HEK293T (cell line): ENCODE results near the gene VTI1A.

ENCODE experiments used
- CTCF ChIA-PET: fragments of 350-600 bp; formaldehyde crosslinking; extraction: SDS; loops from one replicate; lab custom pipeline; 2021; ENCODE audit warnings: antibody characterized with exemption, inconsistent platforms; lab: Yijun Ruan, JAX
- POLR2A ChIA-PET: fragments of 350-600 bp; formaldehyde crosslinking; extraction: SDS; loops from one replicate; lab custom pipeline; 2020; ENCODE audit warnings: antibody characterized with exemption, inconsistent platforms; lab: Yijun Ruan, JAX
- DNase-seq: peaks from one replicate; pipeline ENCODE4 v3.0.0; 2012; ENCODE audit warnings: mixed read lengths; ENCODE audit errors: extremely low spot score
- ARNT ChIP-seq: fragments of 450-650 bp; IDR thresholded peaks from 2 replicates; pipeline ENCODE4 v1.6.1; 2017; ENCODE audit warnings: mild to moderate bottlenecking
- BHLHE40 ChIP-seq: fragments of 450-650 bp; IDR thresholded peaks from 2 replicates; pipeline ENCODE4 v1.6.1; 2016; ENCODE audit warnings: mild to moderate bottlenecking, moderate library complexity, borderline replicate concordance
- CTBP1 ChIP-seq: fragments of 450-650 bp; IDR thresholded peaks from 2 replicates; pipeline ENCODE4 v1.6.1; 2016; ENCODE audit warnings: borderline replicate concordance
- ELF4 ChIP-seq: fragments of 450-650 bp; IDR thresholded peaks from 2 replicates; pipeline ENCODE4 v1.6.1; 2017; ENCODE audit warnings: antibody characterized with exemption
- FOXA1 ChIP-seq: fragments of 450-650 bp; IDR thresholded peaks from 2 replicates; pipeline ENCODE4 v1.6.1; 2016; ENCODE audit warnings: mild to moderate bottlenecking
- FOXK2 ChIP-seq: fragments of 450-650 bp; IDR thresholded peaks from 2 replicates; pipeline ENCODE4 v1.6.1; 2016; ENCODE audit warnings: mild to moderate bottlenecking
- FOXM1 ChIP-seq: fragments of 450-650 bp; IDR thresholded peaks from 2 replicates; pipeline ENCODE4 v1.6.1; 2017; ENCODE audit warnings: mild to moderate bottlenecking, borderline replicate concordance
- HDGF ChIP-seq: fragments of 450-650 bp; IDR thresholded peaks from 2 replicates; pipeline ENCODE4 v1.6.1; 2017; ENCODE audit warnings: antibody characterized with exemption, borderline replicate concordance
- L3MBTL2 ChIP-seq: fragments of 450-650 bp; conservative IDR thresholded peaks from 2 replicates; pipeline ENCODE4 v1.6.1; 2016; ENCODE audit warnings: mild to moderate bottlenecking
- LEF1 ChIP-seq: fragments of 450-650 bp; IDR thresholded peaks from 2 replicates; pipeline ENCODE4 v1.6.1; 2017; ENCODE audit warnings: mild to moderate bottlenecking, borderline replicate concordance
- NFRKB ChIP-seq: fragments of 450-650 bp; IDR thresholded peaks from 2 replicates; pipeline ENCODE4 v1.6.1; 2016; ENCODE audit warnings: mild to moderate bottlenecking, moderate library complexity
- PKNOX1 ChIP-seq: fragments of 450-650 bp; IDR thresholded peaks from 2 replicates; pipeline ENCODE4 v1.6.1; 2016
- SP1 ChIP-seq: fragments of 450-650 bp; IDR thresholded peaks from 2 replicates; pipeline ENCODE4 v1.6.1; 2017
- SUZ12 ChIP-seq: fragments of 450-650 bp; IDR thresholded peaks from 2 replicates; pipeline ENCODE4 v1.6.1; 2016; ENCODE audit warnings: mild to moderate bottlenecking
- TARDBP ChIP-seq: fragments of 450-650 bp; IDR thresholded peaks from 2 replicates; pipeline ENCODE4 v1.6.1; 2016
- ZNF384 ChIP-seq: fragments of 450-650 bp; IDR thresholded peaks from 2 replicates; pipeline ENCODE4 v1.6.1; 2016

VTI1A gene

DNA sequence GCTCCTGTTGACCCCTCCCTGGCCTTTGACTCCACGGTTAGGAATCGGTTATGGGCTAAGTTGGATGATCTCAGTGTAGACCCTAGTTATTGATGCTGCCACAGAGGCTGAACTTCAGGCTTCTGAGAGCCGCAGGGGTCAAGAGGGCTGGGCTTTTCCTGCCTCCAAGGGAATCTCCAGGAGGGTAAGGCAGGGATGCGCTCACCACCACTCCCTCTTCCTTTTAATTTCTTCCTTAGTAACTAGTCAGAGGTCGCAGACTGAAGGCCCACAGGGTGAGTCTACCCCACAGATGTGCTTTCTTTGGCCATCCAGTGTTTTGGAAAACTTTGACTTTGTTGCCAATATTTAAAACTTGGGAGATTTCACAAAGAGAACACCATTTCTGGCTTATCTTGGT is 352.0 kb downstream of the VTI1A start:
- ChIA-PET POLR2A (no interaction called here), CTCF (no interaction called here)
- DNase-seq: no peak
- TF ChIP-seq FOXM1 (no peak), FOXA1 (no peak), NFRKB (no peak), ELF4 (no peak), ZNF384 (no peak), BHLHE40 (no peak), SP1 (no peak), HDGF (no peak), ARNT (no peak), CTBP1 (no peak), TARDBP (no peak), FOXK2 (no peak), SUZ12 (no peak)

DNA sequence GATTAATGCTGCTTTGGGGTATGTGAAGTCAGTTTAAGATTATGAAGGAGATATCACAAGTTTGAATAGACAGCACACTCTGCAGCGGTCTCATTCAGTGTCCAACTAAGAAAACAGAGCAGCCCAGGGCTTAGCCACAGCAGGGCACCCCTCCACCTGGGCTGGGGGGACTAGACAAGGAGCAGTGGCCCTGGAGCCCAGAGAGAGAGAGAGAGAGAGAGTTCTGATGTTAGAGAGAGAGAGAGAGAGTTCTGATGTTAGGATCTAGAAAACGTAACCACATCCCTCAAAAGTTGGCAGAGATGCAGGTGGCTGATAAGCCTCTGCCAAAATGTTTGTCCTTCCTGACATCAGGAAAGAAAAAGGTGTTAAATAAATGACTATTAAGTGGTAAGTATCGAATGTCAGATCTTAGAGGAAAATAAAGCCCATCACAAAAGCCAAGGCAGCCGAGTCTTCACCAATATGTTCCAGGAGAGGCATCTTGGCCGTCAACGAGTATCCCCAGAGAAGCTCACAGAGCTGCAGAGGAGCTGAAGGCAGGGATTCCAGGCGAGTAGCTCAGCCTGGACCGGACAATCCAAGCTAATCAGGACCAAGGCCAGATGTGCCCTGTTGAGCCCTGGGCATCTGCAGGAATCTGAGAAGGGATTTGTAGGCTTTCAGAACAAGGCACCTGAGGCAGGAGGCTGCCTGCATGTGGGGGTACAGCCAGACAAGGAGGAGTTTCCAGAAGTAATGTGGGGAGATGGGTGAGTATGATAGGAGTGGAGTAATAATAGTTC is 352.9 kb downstream of the VTI1A start:
- TF ChIP-seq BHLHE40: no peak
- TF ChIP-seq ARNT: no peak
- TF ChIP-seq PKNOX1: no peak
- TF ChIP-seq L3MBTL2: no peak
- no peak for TF ChIP-seq TARDBP
- no peak for TF ChIP-seq SP1
- TF ChIP-seq ZNF384: no peak
- TF ChIP-seq FOXA1: no peak
- no peak for TF ChIP-seq SUZ12
- TF ChIP-seq LEF1: no peak
- TF ChIP-seq FOXK2: no peak
- TF ChIP-seq ELF4: no peak
- no peak for TF ChIP-seq NFRKB
- TF ChIP-seq CTBP1: no peak
- no peak for TF ChIP-seq FOXM1
- no peak for TF ChIP-seq HDGF
- no peak for DNase-seq
- CTCF ChIA-PET: no interaction called here
- POLR2A ChIA-PET: no interaction called here

- POLR2A ChIA-PET: no interaction called here
- CTCF ChIA-PET: no interaction called here
- TF ChIP-seq L3MBTL2: no peak
- no peak for DNase-seq
Measured at GRCh38 chr10:112801004-112801403, 354.0 kb downstream of the VTI1A start.

DNA sequence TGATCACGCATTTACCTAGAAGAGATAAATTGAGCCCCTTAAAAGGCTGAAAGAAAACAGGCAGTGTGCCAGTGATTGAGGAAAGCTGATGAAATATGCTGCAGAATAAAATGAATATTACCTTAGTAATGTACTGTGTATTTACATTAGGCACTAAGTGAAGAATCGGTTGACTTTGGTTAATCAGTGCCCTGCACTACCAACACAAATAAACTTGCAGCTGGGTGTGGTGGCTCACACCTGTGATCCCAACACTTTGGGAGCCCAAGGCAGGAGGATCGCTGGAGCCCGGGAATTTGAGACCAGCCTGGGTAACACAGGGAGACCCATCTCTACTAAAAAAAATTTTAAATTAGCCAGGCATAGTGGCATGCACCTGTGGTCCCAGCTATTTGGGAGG is 354.7 kb downstream of the VTI1A start:
- no peak for TF ChIP-seq ZNF384
- no peak for TF ChIP-seq SUZ12
- TF ChIP-seq BHLHE40: no peak
- no peak for TF ChIP-seq CTBP1
- no peak for TF ChIP-seq L3MBTL2
- no peak for TF ChIP-seq TARDBP
- no peak for TF ChIP-seq ELF4
- no peak for TF ChIP-seq LEF1
- no peak for TF ChIP-seq FOXM1
- no peak for TF ChIP-seq HDGF
- ChIA-PET CTCF (no interaction called here), POLR2A (no interaction called here)
- no peak for DNase-seq

DNA sequence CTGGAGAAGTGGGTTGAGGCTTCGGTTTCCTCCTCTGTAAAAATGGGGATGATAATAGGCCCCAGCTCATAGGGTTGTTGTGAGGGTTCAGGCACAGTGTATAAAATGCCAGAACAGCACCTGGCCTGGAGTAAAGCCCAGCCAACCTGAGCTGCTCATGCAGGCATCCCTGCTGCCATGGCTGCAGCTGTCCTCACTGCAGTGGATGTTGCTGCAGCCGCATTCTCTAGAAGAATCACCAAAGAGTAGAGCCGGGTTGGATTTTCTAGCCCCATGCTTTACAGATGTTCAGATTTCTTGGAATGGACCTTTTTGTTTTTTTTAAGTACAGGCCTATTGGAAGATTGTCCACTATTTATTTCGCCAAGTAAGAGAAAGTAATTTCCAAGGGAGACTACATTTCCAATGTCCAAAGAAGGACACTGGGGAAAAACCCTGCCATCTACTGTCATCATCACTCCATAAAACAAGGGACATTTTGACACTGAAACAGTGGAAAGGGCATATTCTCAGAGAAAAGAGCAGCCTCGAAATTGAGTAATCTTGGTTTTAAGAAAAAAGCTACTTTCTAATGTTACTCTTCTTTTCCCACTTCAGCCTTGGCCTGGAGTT is 355.5 kb downstream of the VTI1A start:
- no peak for DNase-seq
- CTCF ChIA-PET: no interaction called here
- TF ChIP-seq FOXM1: no peak
- no peak for TF ChIP-seq ELF4
- TF ChIP-seq HDGF: no peak
- TF ChIP-seq CTBP1: no peak
- TF ChIP-seq ZNF384: no peak
- TF ChIP-seq FOXK2: no peak
- TF ChIP-seq LEF1: no peak
- no peak for TF ChIP-seq SP1
- TF ChIP-seq FOXA1: no peak
- no peak for TF ChIP-seq PKNOX1
- no peak for TF ChIP-seq TARDBP
- no peak for TF ChIP-seq BHLHE40
- TF ChIP-seq SUZ12: no peak
- TF ChIP-seq L3MBTL2: no peak
- TF ChIP-seq NFRKB: no peak
- POLR2A ChIA-PET: no interaction called here

DNA sequence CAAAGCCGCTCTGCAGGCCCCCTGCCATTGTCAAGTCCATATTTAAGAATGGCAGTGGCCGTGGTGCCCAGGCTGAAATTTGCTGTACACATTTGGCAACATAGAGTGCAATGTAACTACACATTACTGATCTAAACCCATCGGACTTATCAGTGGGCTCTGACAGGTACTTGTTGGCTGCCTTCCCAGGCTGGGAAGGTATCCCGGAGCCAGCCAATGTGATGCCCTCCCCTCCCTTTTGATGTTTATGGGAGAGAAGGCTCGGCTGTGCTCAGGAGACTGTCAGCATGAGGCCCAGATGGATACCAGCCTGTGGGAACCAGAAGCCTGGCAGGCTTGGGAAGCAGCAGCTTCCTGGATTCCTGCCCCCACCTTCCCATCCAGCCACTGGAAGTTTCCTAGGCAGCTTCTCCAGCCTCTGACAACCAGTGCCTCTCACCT is 357.0 kb downstream of the VTI1A start:
- DNase-seq: no peak
- TF ChIP-seq SP1 (no peak), FOXA1 (no peak), TARDBP (no peak), LEF1 (no peak), ELF4 (no peak), PKNOX1 (no peak), SUZ12 (no peak)
- CTCF ChIA-PET: no interaction called here
- POLR2A ChIA-PET: interaction anchor here (0.7 kb wide), 1 partner anchor 620 kb away, joined by 4 read pairs; the partner anchor contains the start of gene GPAM
